Measurements from ENCODE around the gene PLCD3. TPM values are rescaled to one million over a fixed set of nuclear protein-coding genes. Genes with fewer than 3 reads are reported as not detected.

Gene PLCD3
- total and polyA plus RNA-seq, 2 of the 13 experiments (the other 11 are each of a cell fraction or from before 2014, with no cell fraction given): 11.3 to 39.1 TPM

DNA sequence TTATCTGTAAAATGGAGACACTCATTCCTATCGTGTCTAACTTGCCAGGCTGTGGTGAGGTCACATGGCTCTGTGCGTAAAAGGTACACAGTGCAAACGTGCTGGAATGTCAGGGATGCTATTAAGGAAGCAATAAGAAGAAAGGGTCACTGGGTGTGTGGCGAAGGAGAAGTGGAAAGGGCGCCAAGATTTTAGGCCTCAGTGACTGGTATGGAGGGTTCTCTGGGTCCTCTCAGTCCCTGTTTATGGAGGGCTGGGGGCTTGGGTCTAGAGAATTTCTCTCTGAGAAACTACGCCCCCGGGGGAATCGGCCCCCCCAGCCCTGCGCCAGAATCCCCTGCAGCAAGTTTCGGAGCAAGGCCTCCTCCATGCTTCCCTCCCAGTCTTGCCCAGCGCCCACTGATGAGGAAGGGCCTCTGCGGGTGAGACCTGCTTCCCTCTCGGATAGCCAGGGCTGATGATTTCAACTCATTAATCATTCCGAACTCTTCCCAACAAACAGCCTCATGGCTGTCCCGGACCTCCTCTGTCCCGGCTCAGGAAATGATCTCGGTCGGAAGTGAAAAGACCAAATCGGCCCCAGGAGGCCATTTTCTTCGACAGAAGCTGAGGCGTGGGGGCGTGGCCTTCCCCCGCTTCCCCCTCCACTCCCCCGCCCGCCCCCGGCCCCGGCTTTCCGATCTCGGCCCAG lies 14.7 kb upstream of the PLCD3 start (continued):
- 0 out of 2 replicates have a peak, but pooled peaks have one; percentile 45 for TF ChIP-seq ZNF160 (CRISPR knock-in tag; IDR thresholded peaks at IDR 0.05)
- TF ChIP-seq THAP9 (CRISPR knock-in tag; IDR thresholded peaks at IDR 0.05; ENCODE audit: borderline replicate concordance): no peak
- TF ChIP-seq ZNF3 (CRISPR knock-in tag; IDR thresholded peaks at IDR 0.05): no peak
- peak; percentile 79 for TF ChIP-seq PHF8 (CRISPR knock-in tag; IDR thresholded peaks at IDR 0.05)
- TF ChIP-seq U2AF2 (IDR thresholded peaks at IDR 0.05; ENCODE audit: low read depth, low read length): no peak
- TF ChIP-seq ZNF567 (CRISPR knock-in tag; IDR thresholded peaks at IDR 0.05; ENCODE audit: borderline replicate concordance): no peak
- no peak for TF ChIP-seq RFX3 (CRISPR knock-in tag; IDR thresholded peaks at IDR 0.05)
- TF ChIP-seq ZNF44 (CRISPR knock-in tag; IDR thresholded peaks at IDR 0.05): no peak
- TF ChIP-seq ZNF878 (CRISPR knock-in tag; IDR thresholded peaks at IDR 0.05): no peak
- TF ChIP-seq ZBTB10 (CRISPR knock-in tag; IDR thresholded peaks at IDR 0.05; ENCODE audit: borderline replicate concordance): no peak
- TF ChIP-seq TAF1 (CRISPR knock-in tag; IDR thresholded peaks at IDR 0.05): peak; percentile 66; the same call in 1 of the 2 replicates
- TF ChIP-seq ZNF879 (CRISPR knock-in tag; IDR thresholded peaks at IDR 0.05): no peak
- no peak for TF ChIP-seq SCMH1 (CRISPR knock-in tag; IDR thresholded peaks at IDR 0.05; ENCODE audit: borderline replicate concordance)
- peak; percentile 56; the same call in 1 of the 2 replicates for TF ChIP-seq ZC3H13 (CRISPR knock-in tag; IDR thresholded peaks at IDR 0.05)
- TF ChIP-seq ZSCAN20 (CRISPR knock-in tag; IDR thresholded peaks at IDR 0.05; ENCODE audit: borderline replicate concordance): no peak
- no peak for TF ChIP-seq ZNF282 (IDR thresholded peaks at IDR 0.05; ENCODE audit: partially characterized antibody)
- no peak for TF ChIP-seq CEBPG (CRISPR knock-in tag; IDR thresholded peaks at IDR 0.05)
- TF ChIP-seq ZNF850 (CRISPR knock-in tag; conservative IDR thresholded peaks at IDR 0.05): no peak
- TF ChIP-seq ZNF619 (CRISPR knock-in tag; IDR thresholded peaks at IDR 0.05): peak; percentile 12; the same call in 1 of the 2 replicates
- TF ChIP-seq ZNF367 (CRISPR knock-in tag; IDR thresholded peaks at IDR 0.05; ENCODE audit: borderline replicate concordance): no peak
- peak; percentile 18 for TF ChIP-seq KDM2A (CRISPR knock-in tag; IDR thresholded peaks at IDR 0.05; ENCODE audit: borderline replicate concordance, low read depth)
- TF ChIP-seq ZBTB7B (CRISPR knock-in tag; IDR thresholded peaks at IDR 0.05): no peak
- TF ChIP-seq, protein P1, sequence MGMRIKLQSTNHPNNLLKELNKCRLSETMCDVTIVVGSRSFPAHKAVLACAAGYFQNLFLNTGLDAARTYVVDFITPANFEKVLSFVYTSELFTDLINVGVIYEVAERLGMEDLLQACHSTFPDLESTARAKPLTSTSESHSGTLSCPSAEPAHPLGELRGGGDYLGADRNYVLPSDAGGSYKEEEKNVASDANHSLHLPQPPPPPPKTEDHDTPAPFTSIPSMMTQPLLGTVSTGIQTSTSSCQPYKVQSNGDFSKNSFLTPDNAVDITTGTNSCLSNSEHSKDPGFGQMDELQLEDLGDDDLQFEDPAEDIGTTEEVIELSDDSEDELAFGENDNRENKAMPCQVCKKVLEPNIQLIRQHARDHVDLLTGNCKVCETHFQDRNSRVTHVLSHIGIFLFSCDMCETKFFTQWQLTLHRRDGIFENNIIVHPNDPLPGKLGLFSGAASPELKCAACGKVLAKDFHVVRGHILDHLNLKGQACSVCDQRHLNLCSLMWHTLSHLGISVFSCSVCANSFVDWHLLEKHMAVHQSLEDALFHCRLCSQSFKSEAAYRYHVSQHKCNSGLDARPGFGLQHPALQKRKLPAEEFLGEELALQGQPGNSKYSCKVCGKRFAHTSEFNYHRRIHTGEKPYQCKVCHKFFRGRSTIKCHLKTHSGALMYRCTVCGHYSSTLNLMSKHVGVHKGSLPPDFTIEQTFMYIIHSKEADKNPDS (CRISPR knock-in tag; IDR thresholded peaks at IDR 0.05): no peak
- TF ChIP-seq ZNF788 (CRISPR knock-in tag; IDR thresholded peaks at IDR 0.05; ENCODE audit: borderline replicate concordance): no peak
